GM12872 (cell line): Measurements from ENCODE around the gene NDNF.

Source experiments
- CTCF ChIP-seq: IDR thresholded peaks from 3 replicates; pipeline ENCODE4 v1.5.1; 2011; ENCODE audit warnings: low read depth, mild to moderate bottlenecking, low read length, moderate library complexity; ENCODE audit not compliant: insufficient read depth

The NDNF gene

GRCh38 chr4:121015421-121015820, 56.9 kb downstream of the NDNF start:
- no peak for TF ChIP-seq CTCF

- TF ChIP-seq CTCF: no peak
Measured at GRCh38 chr4:121014544-121014943, 57.8 kb downstream of the NDNF start.

- TF ChIP-seq CTCF: no peak
Measured at GRCh38 chr4:121011780-121012340, 60.5 kb downstream of the NDNF start.

GRCh38 chr4:121011138-121011537, 61.2 kb downstream of the NDNF start:
- TF ChIP-seq CTCF: no peak

- no peak for TF ChIP-seq CTCF
Measured at GRCh38 chr4:121009578-121010478, 62.5 kb downstream of the NDNF start.

- TF ChIP-seq CTCF: no peak
Measured at GRCh38 chr4:121007660-121008059, 64.7 kb downstream of the NDNF start.

GRCh38 chr4:121003863-121004262, 68.5 kb downstream of the NDNF start:
- TF ChIP-seq CTCF: no peak
